ENCODE results near the gene FAT2.
"Not testable (repeated sequence)": the region's sequence is repeated elsewhere in the genome, so short reads cannot be mapped to it uniquely, and the experiment has no call there.

FAT2 gene

GRCh38 chr5:151614565-151614964 is 23.4 kb upstream of the FAT2 start:
- no peak for DNase-seq (ENCODE audit: low spot score)

- no peak for DNase-seq (ENCODE audit: low spot score)
These were observed 21.7 kb upstream of the FAT2 start for GRCh38 chr5:151612689-151613427.

- DNase-seq (ENCODE audit: low spot score): no peak
These were observed 20.1 kb upstream of the FAT2 start for GRCh38 chr5:151611127-151611775.

- DNase-seq (ENCODE audit: low spot score): no peak
These were observed 17.4 kb upstream of the FAT2 start for GRCh38 chr5:151608522-151608921.

DNA sequence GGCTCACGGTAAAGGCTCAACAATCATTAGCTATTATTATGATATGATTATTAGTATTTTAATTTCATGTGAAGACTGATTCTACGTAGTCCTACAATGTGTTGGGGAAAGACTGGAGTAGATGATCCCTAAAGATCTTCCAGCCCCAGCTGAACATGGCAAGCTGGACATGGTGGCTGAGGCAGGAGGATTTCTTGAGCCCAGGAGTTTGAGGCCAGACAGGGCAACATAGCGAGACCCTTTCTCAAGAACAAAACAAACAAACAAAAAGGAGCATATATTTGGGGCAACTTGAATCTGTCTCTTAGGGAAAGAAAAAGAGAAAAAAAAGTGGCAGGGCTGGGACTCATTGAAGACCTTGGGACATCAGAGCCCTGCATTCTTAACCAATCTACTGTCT is 16.2 kb upstream of the FAT2 start:
- DNase-seq (ENCODE audit: low spot score): no peak

DNA sequence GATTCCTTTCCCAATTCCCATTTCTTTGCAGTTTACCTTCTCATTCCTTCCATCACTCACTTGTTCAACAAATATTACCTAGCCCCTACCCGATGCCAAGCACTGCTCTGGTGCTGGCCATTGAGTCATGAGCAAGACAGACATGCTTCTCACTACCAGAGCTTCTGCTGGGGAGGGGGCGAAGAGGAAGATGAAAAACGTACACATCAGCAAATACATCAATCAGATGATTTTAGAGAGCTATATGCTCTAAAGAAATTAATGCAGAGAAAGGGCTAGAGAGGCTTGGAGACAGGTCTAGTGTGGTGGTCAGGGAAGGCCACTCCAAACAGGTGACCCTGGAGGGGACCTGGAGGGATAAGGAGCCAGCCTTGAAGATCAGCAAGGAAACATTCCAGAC is 14.4 kb upstream of the FAT2 start:
- DNase-seq (ENCODE audit: low spot score): no peak

DNA sequence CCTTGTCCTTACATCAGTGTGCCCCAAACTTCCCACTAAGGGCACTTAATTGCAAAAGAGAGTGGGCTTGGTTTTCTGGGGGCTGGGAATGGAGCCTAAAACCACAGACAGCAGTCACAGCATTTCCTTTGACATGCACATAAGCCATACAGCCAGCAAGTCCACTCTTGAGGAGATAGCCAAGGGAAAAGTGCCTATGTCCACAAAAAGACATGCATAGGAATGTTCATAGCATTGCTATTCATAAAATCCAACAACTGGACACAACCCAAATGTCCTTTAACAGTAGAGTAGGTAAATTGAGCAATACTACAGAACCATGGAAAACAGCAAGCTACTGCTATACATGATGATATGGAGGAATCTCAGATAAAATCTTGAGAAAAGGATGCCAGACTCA is 11.7 kb upstream of the FAT2 start:
- no peak for DNase-seq (ENCODE audit: low spot score)

- DNase-seq (ENCODE audit: low spot score): no peak
These were observed 10.3 kb upstream of the FAT2 start for GRCh38 chr5:151601391-151601790.

GRCh38 chr5:151600069-151600665 is 9.0 kb upstream of the FAT2 start:
- DNase-seq (ENCODE audit: low spot score): no peak

DNA sequence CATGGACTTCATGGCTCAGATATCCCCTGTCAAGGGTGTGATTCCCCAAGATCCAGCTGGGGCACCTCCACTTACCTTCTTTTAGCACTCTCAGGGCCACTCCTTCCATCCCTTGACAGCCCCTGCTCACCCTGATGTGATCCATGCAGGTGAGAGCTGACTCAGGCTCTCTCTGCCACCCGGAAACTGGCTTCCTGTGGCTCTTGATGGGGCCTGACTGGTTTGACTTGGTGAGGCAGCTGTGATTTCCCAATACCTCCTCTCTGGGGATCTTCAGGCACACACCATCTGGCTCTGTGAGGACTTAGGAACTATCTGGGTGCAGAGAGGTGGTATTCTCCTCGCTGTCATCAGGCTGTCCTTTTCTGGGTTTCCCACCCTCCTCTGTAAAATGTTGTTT is 7.9 kb upstream of the FAT2 start:
- DNase-seq (ENCODE audit: low spot score): no peak

DNA sequence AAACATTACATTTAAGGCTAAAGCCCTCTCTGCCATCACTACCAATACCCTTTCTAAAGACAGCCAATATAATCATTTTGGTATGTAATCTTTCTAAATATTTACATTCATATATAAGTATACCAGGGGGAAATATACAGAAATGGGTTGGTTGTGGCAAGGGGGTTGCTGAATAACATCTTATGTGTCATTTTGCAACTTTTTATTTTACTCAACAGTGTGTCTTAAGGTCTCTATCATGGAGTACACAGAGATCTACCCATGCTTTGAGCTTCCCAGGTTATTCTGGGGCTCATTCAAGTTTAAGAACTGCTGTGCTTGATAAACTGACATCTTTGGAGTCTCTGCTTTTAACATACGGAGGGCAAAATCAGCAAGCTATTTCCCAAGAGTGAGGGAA is 7.4 kb upstream of the FAT2 start:
- no peak for DNase-seq (ENCODE audit: low spot score)

GRCh38 chr5:151597749-151598148 is 6.6 kb upstream of the FAT2 start:
- DNase-seq (ENCODE audit: low spot score): no peak

DNA sequence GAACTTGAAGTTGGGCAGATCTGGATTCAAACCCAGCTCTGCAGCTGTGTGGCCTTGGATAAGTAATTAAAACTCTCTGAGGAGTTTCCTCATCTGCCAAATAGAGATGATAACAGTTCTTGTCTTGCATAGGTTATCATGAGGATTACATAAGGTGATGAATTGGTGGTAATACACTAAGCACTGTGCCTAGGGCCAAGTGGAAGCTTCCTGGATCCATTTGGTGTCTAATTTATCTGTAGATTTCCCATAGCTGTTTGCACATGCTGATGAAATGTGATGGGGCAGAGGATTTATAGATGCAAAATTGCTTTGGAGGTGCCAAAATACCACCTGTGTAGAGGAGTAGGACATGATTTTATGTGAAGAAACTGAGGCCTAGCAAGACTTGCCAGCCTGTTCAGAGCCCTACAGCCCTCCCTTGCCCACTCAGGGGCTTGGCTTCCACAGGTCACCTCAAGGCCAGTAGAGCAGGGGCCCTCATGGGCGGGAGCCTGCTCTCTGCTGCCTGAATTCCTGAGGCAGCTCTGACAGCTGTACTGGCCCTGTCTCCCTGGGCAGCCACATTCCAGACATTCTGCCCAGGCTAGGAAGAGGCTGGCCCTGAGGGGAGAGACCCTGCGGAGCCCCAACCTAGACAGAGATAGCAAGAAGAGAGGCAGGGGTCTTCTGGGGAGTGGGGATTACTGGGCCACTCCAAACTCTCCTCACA is 5.9 kb upstream of the FAT2 start:
- DNase-seq (ENCODE audit: low spot score): no peak

- DNase-seq (ENCODE audit: low spot score): no peak
These were observed 4.3 kb upstream of the FAT2 start for GRCh38 chr5:151595411-151595826.

GRCh38 chr5:151592855-151593408 is 1.8 kb upstream of the FAT2 start:
- no peak for DNase-seq (ENCODE audit: low spot score)

GRCh38 chr5:151589878-151590570 is 1.1 kb downstream of the FAT2 start:
- no peak for DNase-seq (ENCODE audit: low spot score)

DNA sequence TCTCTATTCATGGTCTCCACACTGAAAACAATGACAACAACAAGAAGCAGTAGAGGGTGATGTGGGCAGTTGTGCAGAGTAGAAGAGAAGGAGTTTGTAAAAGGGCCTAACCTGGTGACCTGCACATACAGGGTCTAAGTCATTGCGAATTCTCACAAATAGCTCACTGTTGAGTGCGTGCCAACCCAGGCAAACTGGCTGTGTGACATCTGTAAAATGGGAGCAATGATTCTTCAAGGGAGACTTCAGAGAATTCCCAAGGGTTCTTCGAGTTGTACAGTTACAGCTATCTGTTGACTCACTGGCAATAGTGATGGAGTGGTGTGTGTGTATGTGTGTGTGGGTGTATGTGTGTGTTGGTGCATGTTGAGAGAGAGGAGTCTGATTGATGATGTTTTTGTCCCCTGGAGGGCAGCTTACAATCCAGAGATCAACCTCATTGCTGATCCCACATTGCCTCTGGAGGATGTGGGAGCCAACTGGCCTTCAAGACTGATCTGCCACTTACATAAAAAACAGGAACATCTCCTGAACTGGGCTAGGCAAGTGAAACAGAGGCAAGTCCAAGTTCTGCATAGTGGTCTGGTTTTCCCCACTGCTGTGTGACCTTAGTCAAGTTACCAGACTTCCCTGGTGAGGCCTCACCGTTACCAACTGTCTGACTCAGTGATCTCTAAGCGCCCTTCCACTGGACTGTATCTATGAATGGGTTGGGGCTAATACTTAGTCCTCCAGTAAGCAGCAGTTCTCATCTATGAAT is 3.2 kb downstream of the FAT2 start:
- DNase-seq (ENCODE audit: low spot score): no peak

GRCh38 chr5:151585970-151586369 is 5.2 kb downstream of the FAT2 start:
- DNase-seq (ENCODE audit: low spot score): no peak

DNA sequence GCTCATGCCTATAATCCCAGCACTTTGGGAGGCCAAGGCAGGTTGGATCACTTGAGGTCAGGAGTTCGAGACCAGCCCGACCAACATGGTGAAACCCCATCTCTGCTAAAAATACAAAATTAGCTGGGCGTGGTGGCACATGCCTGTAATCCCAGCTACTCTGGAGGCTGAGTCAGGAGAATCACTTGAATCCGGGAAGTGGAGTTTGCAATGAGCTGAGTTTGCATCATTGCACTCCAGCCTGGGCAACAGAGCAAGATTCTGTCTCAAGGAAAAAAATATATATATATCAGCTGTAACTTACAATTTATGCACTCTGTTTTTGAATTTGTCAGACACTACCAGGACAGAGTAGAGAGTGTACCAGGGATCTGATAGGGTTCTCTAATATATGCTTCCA is 5.8 kb downstream of the FAT2 start:
- not testable (repeated sequence) for DNase-seq (ENCODE audit: low spot score)

DNA sequence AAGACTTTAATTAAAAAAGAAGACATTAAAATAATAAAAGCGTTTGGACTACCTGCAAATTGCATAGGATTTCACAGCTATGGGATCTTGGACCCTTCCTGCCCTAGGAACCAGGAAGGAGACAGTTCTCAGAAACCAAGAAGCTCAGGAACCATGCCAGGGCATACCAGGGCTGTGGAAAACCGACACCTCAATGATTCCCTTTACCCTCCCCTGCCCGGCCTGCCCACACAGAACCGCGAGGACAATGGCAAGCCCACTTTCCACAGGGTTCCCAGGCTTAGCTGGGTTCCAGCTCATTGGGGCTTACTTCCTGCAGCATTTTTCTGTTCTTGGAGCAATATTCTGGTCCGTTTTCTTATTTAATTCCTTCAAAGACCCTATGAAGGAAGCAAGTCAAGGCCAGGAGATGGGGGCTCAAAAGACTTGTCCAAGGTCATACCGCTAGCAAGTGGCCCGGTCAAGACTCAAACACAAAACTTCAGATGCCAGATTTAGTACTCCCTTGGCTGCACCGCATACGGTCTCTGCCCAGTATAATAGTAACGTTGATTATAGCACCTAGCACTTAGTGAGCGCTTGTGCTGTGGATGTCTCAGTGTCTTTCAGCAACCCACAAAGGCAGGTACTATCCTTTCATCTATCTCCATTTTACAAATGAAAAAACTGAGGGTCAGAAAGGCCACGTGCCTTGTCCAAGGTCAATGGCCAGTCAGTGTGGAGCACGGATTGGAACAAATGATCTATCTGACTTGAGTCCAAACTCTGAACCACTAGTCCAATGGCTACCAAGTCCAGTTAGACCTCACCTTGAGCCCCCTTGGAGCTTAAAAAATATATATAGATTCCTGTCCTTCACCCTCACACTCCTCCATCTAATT is 6.8 kb downstream of the FAT2 start:
- DNase-seq (ENCODE audit: low spot score): no peak

Data from globus pallidus (tissue), 1 donor.